ENCODE data around the gene CORO2A.

DNA sequence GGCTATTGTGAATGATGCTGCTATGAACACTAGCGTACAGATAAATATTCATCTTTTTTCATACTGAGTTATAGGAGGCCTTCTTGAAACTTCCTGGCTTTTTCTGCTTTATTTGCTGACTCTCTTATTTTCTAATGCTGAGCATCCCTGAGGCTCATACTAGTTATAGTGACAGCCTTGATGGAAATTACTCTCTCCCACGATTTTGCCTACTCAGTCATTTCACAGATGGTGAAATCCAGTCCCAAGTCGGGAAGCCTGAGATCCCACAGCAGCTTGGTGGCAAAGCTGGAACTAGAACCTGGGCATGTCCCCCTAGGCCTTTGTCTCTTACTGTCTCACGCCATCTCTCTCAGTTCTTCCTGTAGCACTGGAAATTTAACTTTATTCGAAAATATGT is 113.5 kb downstream of the CORO2A start:
- TF ChIP-seq MAZ (IDR thresholded peaks at IDR 0.05; ENCODE audit: borderline replicate concordance, low read depth, low read length) (no peak), POLR2A (IDR thresholded peaks at IDR 0.05; ENCODE audit: low read depth, low read length) (no peak), BHLHE40 (IDR thresholded peaks at IDR 0.05; ENCODE audit: low read depth, low read length) (no peak), MAFK (IDR thresholded peaks at IDR 0.05; ENCODE audit: low read depth, low read length) (peak; percentile 24; the same call in 1 of the 2 replicates), RAD21 (IDR thresholded peaks at IDR 0.05; ENCODE audit: low read length) (no peak), RFX5 (IDR thresholded peaks at IDR 0.05; ENCODE audit: low read depth, low read length) (no peak), CHD1 (IDR thresholded peaks at IDR 0.05; ENCODE audit: low read depth, low read length) (no peak), MXI1 (IDR thresholded peaks at IDR 0.05; ENCODE audit: borderline replicate concordance, low read depth, low read length) (no peak), SMC3 (IDR thresholded peaks at IDR 0.05; ENCODE audit: low read depth, low read length) (no peak), CEBPB (IDR thresholded peaks at IDR 0.05; ENCODE audit: low read depth, low read length) (no peak)
- TF ChIP-seq, protein P1, sequence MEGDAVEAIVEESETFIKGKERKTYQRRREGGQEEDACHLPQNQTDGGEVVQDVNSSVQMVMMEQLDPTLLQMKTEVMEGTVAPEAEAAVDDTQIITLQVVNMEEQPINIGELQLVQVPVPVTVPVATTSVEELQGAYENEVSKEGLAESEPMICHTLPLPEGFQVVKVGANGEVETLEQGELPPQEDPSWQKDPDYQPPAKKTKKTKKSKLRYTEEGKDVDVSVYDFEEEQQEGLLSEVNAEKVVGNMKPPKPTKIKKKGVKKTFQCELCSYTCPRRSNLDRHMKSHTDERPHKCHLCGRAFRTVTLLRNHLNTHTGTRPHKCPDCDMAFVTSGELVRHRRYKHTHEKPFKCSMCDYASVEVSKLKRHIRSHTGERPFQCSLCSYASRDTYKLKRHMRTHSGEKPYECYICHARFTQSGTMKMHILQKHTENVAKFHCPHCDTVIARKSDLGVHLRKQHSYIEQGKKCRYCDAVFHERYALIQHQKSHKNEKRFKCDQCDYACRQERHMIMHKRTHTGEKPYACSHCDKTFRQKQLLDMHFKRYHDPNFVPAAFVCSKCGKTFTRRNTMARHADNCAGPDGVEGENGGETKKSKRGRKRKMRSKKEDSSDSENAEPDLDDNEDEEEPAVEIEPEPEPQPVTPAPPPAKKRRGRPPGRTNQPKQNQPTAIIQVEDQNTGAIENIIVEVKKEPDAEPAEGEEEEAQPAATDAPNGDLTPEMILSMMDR (conservative IDR thresholded peaks at IDR 0.05; ENCODE audit: low read depth, low read length), result no peak
- TF ChIP-seq, protein P2, sequence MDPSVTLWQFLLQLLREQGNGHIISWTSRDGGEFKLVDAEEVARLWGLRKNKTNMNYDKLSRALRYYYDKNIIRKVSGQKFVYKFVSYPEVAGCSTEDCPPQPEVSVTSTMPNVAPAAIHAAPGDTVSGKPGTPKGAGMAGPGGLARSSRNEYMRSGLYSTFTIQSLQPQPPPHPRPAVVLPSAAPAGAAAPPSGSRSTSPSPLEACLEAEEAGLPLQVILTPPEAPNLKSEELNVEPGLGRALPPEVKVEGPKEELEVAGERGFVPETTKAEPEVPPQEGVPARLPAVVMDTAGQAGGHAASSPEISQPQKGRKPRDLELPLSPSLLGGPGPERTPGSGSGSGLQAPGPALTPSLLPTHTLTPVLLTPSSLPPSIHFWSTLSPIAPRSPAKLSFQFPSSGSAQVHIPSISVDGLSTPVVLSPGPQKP (IDR thresholded peaks at IDR 0.05; ENCODE audit: borderline replicate concordance, low read depth, low read length), result no peak
- TF ChIP-seq, protein P3, sequence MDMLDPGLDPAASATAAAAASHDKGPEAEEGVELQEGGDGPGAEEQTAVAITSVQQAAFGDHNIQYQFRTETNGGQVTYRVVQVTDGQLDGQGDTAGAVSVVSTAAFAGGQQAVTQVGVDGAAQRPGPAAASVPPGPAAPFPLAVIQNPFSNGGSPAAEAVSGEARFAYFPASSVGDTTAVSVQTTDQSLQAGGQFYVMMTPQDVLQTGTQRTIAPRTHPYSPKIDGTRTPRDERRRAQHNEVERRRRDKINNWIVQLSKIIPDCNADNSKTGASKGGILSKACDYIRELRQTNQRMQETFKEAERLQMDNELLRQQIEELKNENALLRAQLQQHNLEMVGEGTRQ (IDR thresholded peaks at IDR 0.05; ENCODE audit: low read depth, low read length), result no peak

Measured in IMR-90 (cell line).